A549 (cell line): Measurements from ENCODE around the gene RANBP17.

Experiments
- CBX8 ChIP-seq: fragments of 200-600 bp; sonication (generic); IDR thresholded peaks from 2 replicates; pipeline ENCODE4 v1.6.1; 2016
- CHD4 ChIP-seq: fragments of 200-600 bp; sonication (generic); IDR thresholded peaks from 2 replicates; pipeline ENCODE4 v1.6.1; 2016; ENCODE audit warnings: antibody characterized with exemption, mild to moderate bottlenecking, borderline replicate concordance
- EP300 ChIP-seq, 2 experiments: fragments of >200 bp; sonication (Bioruptor Twin); formaldehyde crosslinking; IDR thresholded peaks; 2 replicates in 1 of 2; 3 replicates in 1 of 2; pipeline ENCODE4 v1.6.1; 2016 to 2017
- KDM5A ChIP-seq: fragments of 200-600 bp; sonication (generic); IDR thresholded peaks from 2 replicates; pipeline ENCODE4 v1.6.1; 2016; ENCODE audit warnings: antibody characterized with exemption, mild to moderate bottlenecking
- MAZ ChIP-seq: fragments of 150-350 bp; IDR thresholded peaks from 2 replicates; pipeline ENCODE4 v1.6.1; 2014; ENCODE audit warnings: antibody characterized with exemption, low read depth, low read length, borderline replicate concordance
- POLR2A ChIP-seq: IDR thresholded peaks from 2 replicates; pipeline ENCODE4 v1.6.1; 2012; ENCODE audit warnings: mild to moderate bottlenecking, low read length
- TF ChIP-seq, protein P1 (sequence below): fragments of >200 bp; sonication (Bioruptor Twin); formaldehyde crosslinking; IDR thresholded peaks from 3 replicates; pipeline ENCODE4 v1.5.1; 2016
- TF ChIP-seq, protein P2 (sequence below): fragments of 200-600 bp; sonication (generic); IDR thresholded peaks from 2 replicates; pipeline ENCODE4 v1.6.1; 2016; ENCODE audit warnings: antibody characterized with exemption, mild to moderate bottlenecking, moderate library complexity
- TF ChIP-seq, protein P3 (sequence below): IDR thresholded peaks from 2 replicates; pipeline ENCODE4 v1.6.1; 2012

DNA sequence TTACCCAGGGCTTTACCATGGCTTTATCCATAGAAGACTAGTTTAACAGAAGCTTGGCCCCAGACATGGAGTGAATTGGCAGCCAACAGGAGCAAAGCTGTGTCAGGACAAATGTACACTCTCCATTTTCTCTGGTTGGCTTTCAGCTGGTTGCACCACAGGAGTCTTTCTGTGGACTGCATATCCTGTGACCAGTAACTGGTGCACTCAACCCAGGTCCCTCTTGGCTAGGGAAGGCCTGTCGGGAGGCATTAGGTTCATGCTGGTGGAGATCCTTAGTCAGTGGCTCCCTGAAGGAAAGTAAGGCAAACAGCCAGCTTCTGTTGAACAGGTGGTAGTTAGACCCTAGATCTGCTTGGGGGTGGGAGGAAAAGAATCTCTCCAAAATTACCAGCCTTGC lies 300.3 kb downstream of the RANBP17 start:
- TF ChIP-seq MAZ (no peak), CHD4 (no peak), POLR2A (no peak), KDM5A (no peak), EP300 (IDR thresholded peaks at IDR 0.05) (no peak), CBX8 (no peak)
- TF ChIP-seq, protein P1, sequence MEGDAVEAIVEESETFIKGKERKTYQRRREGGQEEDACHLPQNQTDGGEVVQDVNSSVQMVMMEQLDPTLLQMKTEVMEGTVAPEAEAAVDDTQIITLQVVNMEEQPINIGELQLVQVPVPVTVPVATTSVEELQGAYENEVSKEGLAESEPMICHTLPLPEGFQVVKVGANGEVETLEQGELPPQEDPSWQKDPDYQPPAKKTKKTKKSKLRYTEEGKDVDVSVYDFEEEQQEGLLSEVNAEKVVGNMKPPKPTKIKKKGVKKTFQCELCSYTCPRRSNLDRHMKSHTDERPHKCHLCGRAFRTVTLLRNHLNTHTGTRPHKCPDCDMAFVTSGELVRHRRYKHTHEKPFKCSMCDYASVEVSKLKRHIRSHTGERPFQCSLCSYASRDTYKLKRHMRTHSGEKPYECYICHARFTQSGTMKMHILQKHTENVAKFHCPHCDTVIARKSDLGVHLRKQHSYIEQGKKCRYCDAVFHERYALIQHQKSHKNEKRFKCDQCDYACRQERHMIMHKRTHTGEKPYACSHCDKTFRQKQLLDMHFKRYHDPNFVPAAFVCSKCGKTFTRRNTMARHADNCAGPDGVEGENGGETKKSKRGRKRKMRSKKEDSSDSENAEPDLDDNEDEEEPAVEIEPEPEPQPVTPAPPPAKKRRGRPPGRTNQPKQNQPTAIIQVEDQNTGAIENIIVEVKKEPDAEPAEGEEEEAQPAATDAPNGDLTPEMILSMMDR: no peak
- TF ChIP-seq, protein P2, sequence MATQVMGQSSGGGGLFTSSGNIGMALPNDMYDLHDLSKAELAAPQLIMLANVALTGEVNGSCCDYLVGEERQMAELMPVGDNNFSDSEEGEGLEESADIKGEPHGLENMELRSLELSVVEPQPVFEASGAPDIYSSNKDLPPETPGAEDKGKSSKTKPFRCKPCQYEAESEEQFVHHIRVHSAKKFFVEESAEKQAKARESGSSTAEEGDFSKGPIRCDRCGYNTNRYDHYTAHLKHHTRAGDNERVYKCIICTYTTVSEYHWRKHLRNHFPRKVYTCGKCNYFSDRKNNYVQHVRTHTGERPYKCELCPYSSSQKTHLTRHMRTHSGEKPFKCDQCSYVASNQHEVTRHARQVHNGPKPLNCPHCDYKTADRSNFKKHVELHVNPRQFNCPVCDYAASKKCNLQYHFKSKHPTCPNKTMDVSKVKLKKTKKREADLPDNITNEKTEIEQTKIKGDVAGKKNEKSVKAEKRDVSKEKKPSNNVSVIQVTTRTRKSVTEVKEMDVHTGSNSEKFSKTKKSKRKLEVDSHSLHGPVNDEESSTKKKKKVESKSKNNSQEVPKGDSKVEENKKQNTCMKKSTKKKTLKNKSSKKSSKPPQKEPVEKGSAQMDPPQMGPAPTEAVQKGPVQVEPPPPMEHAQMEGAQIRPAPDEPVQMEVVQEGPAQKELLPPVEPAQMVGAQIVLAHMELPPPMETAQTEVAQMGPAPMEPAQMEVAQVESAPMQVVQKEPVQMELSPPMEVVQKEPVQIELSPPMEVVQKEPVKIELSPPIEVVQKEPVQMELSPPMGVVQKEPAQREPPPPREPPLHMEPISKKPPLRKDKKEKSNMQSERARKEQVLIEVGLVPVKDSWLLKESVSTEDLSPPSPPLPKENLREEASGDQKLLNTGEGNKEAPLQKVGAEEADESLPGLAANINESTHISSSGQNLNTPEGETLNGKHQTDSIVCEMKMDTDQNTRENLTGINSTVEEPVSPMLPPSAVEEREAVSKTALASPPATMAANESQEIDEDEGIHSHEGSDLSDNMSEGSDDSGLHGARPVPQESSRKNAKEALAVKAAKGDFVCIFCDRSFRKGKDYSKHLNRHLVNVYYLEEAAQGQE: no peak
- TF ChIP-seq, protein P3, sequence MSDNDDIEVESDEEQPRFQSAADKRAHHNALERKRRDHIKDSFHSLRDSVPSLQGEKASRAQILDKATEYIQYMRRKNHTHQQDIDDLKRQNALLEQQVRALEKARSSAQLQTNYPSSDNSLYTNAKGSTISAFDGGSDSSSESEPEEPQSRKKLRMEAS: no peak
